HEK293 (cell line): ENCODE results near the gene CEP76.

Experiments
- CTCF ChIA-PET: fragments of 350-600 bp; formaldehyde crosslinking; extraction: SDS; loops from one replicate; lab custom pipeline; 2021; ENCODE audit warnings: antibody characterized with exemption; lab: Yijun Ruan, JAX
- POLR2A ChIA-PET: fragments of 300-600 bp; formaldehyde crosslinking; extraction: SDS; loops from one replicate; lab custom pipeline; 2020; ENCODE audit warnings: antibody characterized with exemption, inconsistent platforms; lab: Yijun Ruan, JAX
- H3K27ac ChIP-seq: fragments of 200-500 bp; sonication (Bioruptor generic); 2 replicates; pipeline ENCODE4 v1.5.1; 2014; ENCODE audit warnings: low read depth, low read length, control low read depth, inconsistent platforms; ENCODE audit errors: extremely low read depth
- H3K36me3 ChIP-seq, 2 experiments: fragments of 200-500 bp in 1 of 2; sonication (Bioruptor generic) in 1 of 2; 1 replicate in 1 of 2; 2 replicates in 1 of 2; pipeline ENCODE4 v1.5.1; 2014 to 2017; ENCODE audit warnings: inconsistent platforms in 2 of 2, low read length in 2 of 2; ENCODE audit not compliant: control insufficient read depth in 2 of 2, insufficient read depth in 1 of 2
- H3K4me1 ChIP-seq: fragments of 200-500 bp; sonication (Bioruptor generic); 2 replicates; pipeline ENCODE4 v1.5.1; 2014; ENCODE audit warnings: mild to moderate bottlenecking, low read length, inconsistent platforms; ENCODE audit not compliant: control insufficient read depth, insufficient read depth
- H3K4me3 ChIP-seq: 2 replicates; pipeline ENCODE4 v1.5.1; 2011; ENCODE audit warnings: low read depth, mild to moderate bottlenecking, control low read depth, low read length, moderate library complexity
- H3K9me3 ChIP-seq: fragments of 200-500 bp; sonication (Bioruptor generic); 2 replicates; pipeline ENCODE4 v1.5.1; 2014; ENCODE audit warnings: low read depth, low read length, inconsistent platforms; ENCODE audit not compliant: control insufficient read depth, insufficient read depth
- BCL11B ChIP-seq: fragments of 450-650 bp; formaldehyde crosslinking; IDR thresholded peaks from 2 replicates; pipeline ENCODE4 v1.5.1; 2016; ENCODE audit warnings: low read depth, missing biosample characterization, missing genetic modification characterization
- GLIS1 ChIP-seq: fragments of 450-650 bp; formaldehyde crosslinking; IDR thresholded peaks from 2 replicates; pipeline ENCODE4 v1.5.1; 2016; ENCODE audit warnings: missing biosample characterization, missing genetic modification characterization
- MEIS1 ChIP-seq: sonication (generic); formaldehyde crosslinking; IDR thresholded peaks from 2 replicates; pipeline ENCODE4 v1.8.1; 2022; ENCODE audit warnings: missing genetic modification reagents, mild to moderate bottlenecking, borderline replicate concordance
- PRDM4 ChIP-seq: fragments of 450-650 bp; formaldehyde crosslinking; IDR thresholded peaks from 2 replicates; pipeline ENCODE4 v1.5.1; 2017; ENCODE audit warnings: missing biosample characterization, missing genetic modification characterization
- SETDB1 ChIP-seq: IDR thresholded peaks from one replicate; pipeline ENCODE4 v1.6.1; 2017; ENCODE audit warnings: mild to moderate bottlenecking, low read length, moderate library complexity, mixed read lengths; ENCODE audit not compliant: insufficient read length
- YY2 ChIP-seq: fragments of 450-650 bp; formaldehyde crosslinking; IDR thresholded peaks from 2 replicates; pipeline ENCODE4 v1.5.1; 2016; ENCODE audit warnings: missing biosample characterization, missing genetic modification characterization
- ZBTB17 ChIP-seq: fragments of 450-650 bp; formaldehyde crosslinking; IDR thresholded peaks from 2 replicates; pipeline ENCODE4 v1.5.1; 2016; ENCODE audit warnings: missing biosample characterization, missing genetic modification characterization
- ZNF302 ChIP-seq: fragments of 450-650 bp; formaldehyde crosslinking; IDR thresholded peaks from 2 replicates; pipeline ENCODE4 v1.5.1; 2016; ENCODE audit warnings: missing biosample characterization, missing genetic modification characterization, low read depth
- ZNF341 ChIP-seq: fragments of 450-650 bp; formaldehyde crosslinking; IDR thresholded peaks from 2 replicates; pipeline ENCODE4; 2016; ENCODE audit warnings: low read depth, missing biosample characterization, missing genetic modification characterization
- ZNF354C ChIP-seq: fragments of 450-650 bp; formaldehyde crosslinking; IDR thresholded peaks from 2 replicates; pipeline ENCODE4 v1.5.1; 2016; ENCODE audit warnings: missing biosample characterization, missing genetic modification characterization, low read depth, borderline replicate concordance
- ZNF37A ChIP-seq: fragments of 450-650 bp; IDR thresholded peaks from 2 replicates; pipeline ENCODE4 v1.5.1; 2018; ENCODE audit warnings: missing biosample characterization, missing genetic modification characterization
- ZNF521 ChIP-seq: fragments of 450-650 bp; formaldehyde crosslinking; IDR thresholded peaks from 2 replicates; pipeline ENCODE4 v1.5.1; 2017; ENCODE audit warnings: missing biosample characterization, mild to moderate bottlenecking, missing genetic modification characterization
- ZNF768 ChIP-seq: fragments of 450-650 bp; formaldehyde crosslinking; IDR thresholded peaks from 2 replicates; pipeline ENCODE4 v1.5.1; 2018; ENCODE audit warnings: missing biosample characterization, mild to moderate bottlenecking, missing genetic modification characterization
- ZNF776 ChIP-seq: fragments of 450-650 bp; formaldehyde crosslinking; IDR thresholded peaks from 2 replicates; pipeline ENCODE4 v1.5.0; 2017; ENCODE audit warnings: missing biosample characterization, missing genetic modification characterization, borderline replicate concordance
- ZNF791 ChIP-seq: fragments of 450-650 bp; formaldehyde crosslinking; IDR thresholded peaks from 2 replicates; pipeline ENCODE4 v1.5.1; 2016; ENCODE audit warnings: missing biosample characterization, missing genetic modification characterization
- TF ChIP-seq, protein P1 (sequence below): fragments of 450-650 bp; formaldehyde crosslinking; IDR thresholded peaks from 2 replicates; pipeline ENCODE4 v1.5.1; 2016; ENCODE audit warnings: missing biosample characterization, missing genetic modification characterization, borderline replicate concordance
- TF ChIP-seq, protein P2 (sequence below): fragments of 450-650 bp; formaldehyde crosslinking; IDR thresholded peaks from 2 replicates; pipeline ENCODE4 v1.5.1; 2016; ENCODE audit warnings: missing biosample characterization, missing genetic modification characterization, low read depth
- TF ChIP-seq, protein P3 (sequence below): fragments of 450-650 bp; formaldehyde crosslinking; IDR thresholded peaks from 2 replicates; pipeline ENCODE4 v1.5.1; 2016; ENCODE audit warnings: missing biosample characterization, missing genetic modification characterization

CEP76 gene

DNA sequence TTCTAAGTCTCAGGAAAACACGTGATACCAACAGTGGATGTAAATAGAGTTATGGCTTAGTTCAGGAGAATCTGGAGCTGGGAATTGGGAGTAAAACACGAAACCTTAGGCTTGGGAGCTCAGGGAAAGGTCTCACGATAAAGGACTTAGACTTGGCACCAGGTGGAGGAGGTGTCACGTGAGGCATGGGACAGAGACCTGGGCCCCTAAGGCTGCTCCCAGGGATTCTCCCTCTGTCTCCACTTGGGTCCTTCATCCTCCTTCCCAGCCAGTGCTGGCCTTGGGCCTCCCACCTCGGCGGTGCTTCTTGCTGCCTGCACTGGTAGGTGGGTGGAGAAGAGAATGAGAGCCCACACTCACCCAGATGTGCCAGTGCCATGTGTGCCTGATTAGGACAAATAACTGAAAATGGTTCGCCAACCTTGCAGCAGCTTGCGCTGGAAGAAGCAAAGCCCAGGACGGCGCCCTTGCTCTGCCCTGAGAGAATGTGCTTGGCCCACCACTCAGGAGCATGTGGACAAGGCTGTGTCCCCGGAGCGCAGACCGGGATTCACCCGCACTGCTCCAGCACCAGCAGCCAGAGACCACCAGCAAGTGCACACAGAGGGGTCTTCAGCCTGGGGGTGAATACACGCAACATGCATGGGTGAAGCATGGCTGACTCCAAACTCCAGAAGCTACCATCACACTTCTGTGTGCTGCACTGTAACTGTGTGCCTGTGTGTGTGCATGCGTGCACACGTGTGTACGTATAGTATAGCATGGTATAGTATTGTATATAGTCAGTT, 48.4 kb upstream of the CEP76 start:
- Histone ChIP-seq H3K4me3 (no peak overlapping the region), H3K27ac (no peak overlapping the region), H3K36me3 (no peaks in the 10 kb centered on the region), H3K9me3 (no peaks in the 10 kb centered on the region), H3K4me1 (no peaks in the 10 kb centered on the region)
- POLR2A ChIA-PET: no interaction called here
- no peak for TF ChIP-seq ZNF341 (tag by site-specific recombination)
- TF ChIP-seq, protein P1, sequence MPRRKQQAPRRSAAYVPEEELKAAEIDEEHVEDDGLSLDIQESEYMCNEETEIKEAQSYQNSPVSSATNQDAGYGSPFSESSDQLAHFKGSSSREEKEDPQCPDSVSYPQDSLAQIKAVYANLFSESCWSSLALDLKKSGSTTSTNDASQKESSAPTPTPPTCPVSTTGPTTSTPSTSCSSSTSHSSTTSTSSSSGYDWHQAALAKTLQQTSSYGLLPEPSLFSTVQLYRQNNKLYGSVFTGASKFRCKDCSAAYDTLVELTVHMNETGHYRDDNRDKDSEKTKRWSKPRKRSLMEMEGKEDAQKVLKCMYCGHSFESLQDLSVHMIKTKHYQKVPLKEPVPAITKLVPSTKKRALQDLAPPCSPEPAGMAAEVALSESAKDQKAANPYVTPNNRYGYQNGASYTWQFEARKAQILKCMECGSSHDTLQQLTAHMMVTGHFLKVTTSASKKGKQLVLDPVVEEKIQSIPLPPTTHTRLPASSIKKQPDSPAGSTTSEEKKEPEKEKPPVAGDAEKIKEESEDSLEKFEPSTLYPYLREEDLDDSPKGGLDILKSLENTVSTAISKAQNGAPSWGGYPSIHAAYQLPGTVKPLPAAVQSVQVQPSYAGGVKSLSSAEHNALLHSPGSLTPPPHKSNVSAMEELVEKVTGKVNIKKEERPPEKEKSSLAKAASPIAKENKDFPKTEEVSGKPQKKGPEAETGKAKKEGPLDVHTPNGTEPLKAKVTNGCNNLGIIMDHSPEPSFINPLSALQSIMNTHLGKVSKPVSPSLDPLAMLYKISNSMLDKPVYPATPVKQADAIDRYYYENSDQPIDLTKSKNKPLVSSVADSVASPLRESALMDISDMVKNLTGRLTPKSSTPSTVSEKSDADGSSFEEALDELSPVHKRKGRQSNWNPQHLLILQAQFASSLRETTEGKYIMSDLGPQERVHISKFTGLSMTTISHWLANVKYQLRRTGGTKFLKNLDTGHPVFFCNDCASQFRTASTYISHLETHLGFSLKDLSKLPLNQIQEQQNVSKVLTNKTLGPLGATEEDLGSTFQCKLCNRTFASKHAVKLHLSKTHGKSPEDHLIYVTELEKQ (tag by site-specific recombination): no peak
- TF ChIP-seq PRDM4 (tag by site-specific recombination): no peak
- TF ChIP-seq ZNF768: no peak
- no peak for TF ChIP-seq ZNF791 (tag by site-specific recombination)
- TF ChIP-seq, protein P2, sequence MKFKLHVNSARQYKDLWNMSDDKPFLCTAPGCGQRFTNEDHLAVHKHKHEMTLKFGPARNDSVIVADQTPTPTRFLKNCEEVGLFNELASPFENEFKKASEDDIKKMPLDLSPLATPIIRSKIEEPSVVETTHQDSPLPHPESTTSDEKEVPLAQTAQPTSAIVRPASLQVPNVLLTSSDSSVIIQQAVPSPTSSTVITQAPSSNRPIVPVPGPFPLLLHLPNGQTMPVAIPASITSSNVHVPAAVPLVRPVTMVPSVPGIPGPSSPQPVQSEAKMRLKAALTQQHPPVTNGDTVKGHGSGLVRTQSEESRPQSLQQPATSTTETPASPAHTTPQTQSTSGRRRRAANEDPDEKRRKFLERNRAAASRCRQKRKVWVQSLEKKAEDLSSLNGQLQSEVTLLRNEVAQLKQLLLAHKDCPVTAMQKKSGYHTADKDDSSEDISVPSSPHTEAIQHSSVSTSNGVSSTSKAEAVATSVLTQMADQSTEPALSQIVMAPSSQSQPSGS (tag by site-specific recombination): no peak
- TF ChIP-seq, protein P3, sequence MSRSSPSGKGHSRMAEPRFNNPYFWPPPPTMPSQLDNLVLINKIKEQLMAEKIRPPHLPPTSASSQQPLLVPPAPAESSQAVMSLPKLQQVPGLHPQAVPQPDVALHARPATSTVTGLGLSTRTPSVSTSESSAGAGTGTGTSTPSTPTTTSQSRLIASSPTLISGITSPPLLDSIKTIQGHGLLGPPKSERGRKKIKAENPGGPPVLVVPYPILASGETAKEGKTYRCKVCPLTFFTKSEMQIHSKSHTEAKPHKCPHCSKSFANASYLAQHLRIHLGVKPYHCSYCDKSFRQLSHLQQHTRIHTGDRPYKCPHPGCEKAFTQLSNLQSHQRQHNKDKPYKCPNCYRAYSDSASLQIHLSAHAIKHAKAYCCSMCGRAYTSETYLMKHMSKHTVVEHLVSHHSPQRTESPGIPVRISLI: no peak
- no peak for TF ChIP-seq GLIS1 (tag by site-specific recombination)
- TF ChIP-seq ZBTB17 (tag by site-specific recombination): no peak
- TF ChIP-seq SETDB1: no peak
- TF ChIP-seq MEIS1 (CRISPR knock-in tag): no peak
- TF ChIP-seq BCL11B (tag by site-specific recombination): no peak
- no peak for TF ChIP-seq ZNF776
- no peak for TF ChIP-seq ZNF37A (tag by site-specific recombination)
- no peak for TF ChIP-seq YY2 (tag by site-specific recombination)
- TF ChIP-seq ZNF521 (tag by site-specific recombination): no peak
- no peak for TF ChIP-seq ZNF354C (tag by site-specific recombination)
- TF ChIP-seq ZNF302: no peak
- CTCF ChIA-PET: interaction anchor here (0.9 to 1.3 kb wide), 2 partner anchors 142 to 183 kb away, joined by 3 to 5 read pairs; no protein-coding TSS in a partner anchor
